GM10266 (cell line): Measurements from ENCODE around the gene PTPN3.

Experiments used
- DNase-seq: peaks from one replicate; pipeline ENCODE4 v3.0.0; 2012; ENCODE audit errors: extremely low spot score
- CTCF ChIP-seq: IDR thresholded peaks from 2 replicates; pipeline ENCODE4 v1.5.1; 2012; ENCODE audit warnings: mild to moderate bottlenecking, low read depth; ENCODE audit not compliant: control insufficient read depth, insufficient read depth; ENCODE audit errors: missing control alignments

The PTPN3 gene

GRCh38 chr9:109441296-109441695, 56.8 kb downstream of the PTPN3 start:
- TF ChIP-seq CTCF = peak; percentile 16
- DNase-seq = no peak

- peak; percentile 71 for TF ChIP-seq CTCF
- peak; percentile 80 for DNase-seq
These were observed 57.3 kb downstream of the PTPN3 start for GRCh38 chr9:109440797-109441287.

- DNase-seq = no peak
- TF ChIP-seq CTCF = no peak
These were observed 58.0 kb downstream of the PTPN3 start for GRCh38 chr9:109440117-109440515.

- no peak for TF ChIP-seq CTCF
- DNase-seq = no peak
These were observed 58.6 kb downstream of the PTPN3 start for GRCh38 chr9:109439378-109440116.

GRCh38 chr9:109437286-109437685, 60.8 kb downstream of the PTPN3 start:
- no peak for TF ChIP-seq CTCF
- DNase-seq = no peak

GRCh38 chr9:109436071-109436470, 62.0 kb downstream of the PTPN3 start:
- no peak for TF ChIP-seq CTCF
- no peak for DNase-seq

GRCh38 chr9:109433476-109433875, 64.6 kb downstream of the PTPN3 start:
- no peak for DNase-seq
- no peak for TF ChIP-seq CTCF
